Measurements from ENCODE around the gene ZNF777. TPM values are rescaled to one million over a fixed set of nuclear protein-coding genes. Genes with fewer than 3 reads are reported as not detected.

Gene ZNF777
- total RNA-seq, 1 experiment from 2014 or later, result 17.4 TPM

DNA sequence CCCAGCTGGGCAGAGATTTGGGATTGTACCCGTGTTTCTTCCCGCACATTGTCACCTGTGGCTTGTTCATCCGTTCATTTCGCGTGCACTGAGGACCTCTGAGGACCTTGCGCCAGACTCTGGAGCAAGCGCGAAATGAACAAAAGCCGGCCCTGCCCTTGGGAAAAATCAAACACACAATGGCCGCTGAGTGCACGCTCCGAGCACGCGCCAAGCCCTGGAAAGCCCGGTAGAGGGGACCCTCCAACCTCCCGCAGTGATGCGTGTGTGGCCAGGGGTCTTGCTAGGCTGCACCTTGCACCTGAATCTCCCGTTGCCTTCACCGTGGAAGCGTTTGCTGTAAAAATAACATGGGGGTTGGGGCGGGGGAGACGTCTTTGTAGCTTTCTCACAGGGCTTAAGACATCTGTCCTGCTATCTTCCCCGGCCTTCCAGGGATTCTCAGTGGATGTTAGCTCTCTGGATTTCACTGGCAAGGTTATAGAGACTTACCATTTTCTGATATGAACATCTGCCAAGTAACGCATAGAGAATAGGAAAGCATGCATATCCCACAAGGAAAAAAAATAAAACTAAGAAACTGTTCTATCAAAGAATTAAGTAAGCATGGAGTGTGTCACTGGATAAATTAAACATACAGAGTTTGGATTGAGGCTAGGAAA is 37.3 kb downstream of the ZNF777 start:
- ChIA-PET POLR2A (no interaction called here), CTCF (interaction anchor here (0.6 to 1.0 kb wide), 3 partner anchors 17 to 113 kb away, joined by 3 to 11 read pairs (median 4); no protein-coding TSS in a partner anchor)
- Histone ChIP-seq H3K4me3 (ENCODE audit: low read depth in 2 of 2, low read length in 2 of 2) (no peak overlapping the region), H3K36me3 (ENCODE audit: control insufficient read depth, insufficient read depth, low read length) (no peaks in the 10 kb centered on the region), H3K27me3 (ENCODE audit: control insufficient read depth, insufficient read depth, low read length) (no peaks in the 10 kb centered on the region), H3K9me3 (ENCODE audit: control insufficient read depth, insufficient read depth, low read depth, low read length) (no peaks in the 10 kb centered on the region), H3K27ac (ENCODE audit: low read length) (no peak overlapping the region), H3K4me1 (ENCODE audit: control insufficient read depth, insufficient read depth, low read length) (no peaks in the 10 kb centered on the region)
- intact Hi-C loops (cut with micrococcal nuclease; ENCODE audit: unreplicated experiment), result no loop called here
- in situ Hi-C loops (cut with HindIII; ENCODE audit: low pct_unique_long_range_greater_than_20kb, low sequenced_read_pairs), result no loop called here
- no TSS peak for BruUV-seq (replicated peaks)
- TF ChIP-seq SIN3A (IDR thresholded peaks at IDR 0.05; ENCODE audit: borderline replicate concordance, insufficient read depth, low read depth, low read length) (no peak), POLR2AphosphoS5 (IDR thresholded peaks at IDR 0.05; ENCODE audit: low read depth, low read length) (no peak), TCF7L2 (IDR thresholded peaks at IDR 0.05; ENCODE audit: low read depth, low read length) (no peak)
- TF ChIP-seq, protein P1, sequence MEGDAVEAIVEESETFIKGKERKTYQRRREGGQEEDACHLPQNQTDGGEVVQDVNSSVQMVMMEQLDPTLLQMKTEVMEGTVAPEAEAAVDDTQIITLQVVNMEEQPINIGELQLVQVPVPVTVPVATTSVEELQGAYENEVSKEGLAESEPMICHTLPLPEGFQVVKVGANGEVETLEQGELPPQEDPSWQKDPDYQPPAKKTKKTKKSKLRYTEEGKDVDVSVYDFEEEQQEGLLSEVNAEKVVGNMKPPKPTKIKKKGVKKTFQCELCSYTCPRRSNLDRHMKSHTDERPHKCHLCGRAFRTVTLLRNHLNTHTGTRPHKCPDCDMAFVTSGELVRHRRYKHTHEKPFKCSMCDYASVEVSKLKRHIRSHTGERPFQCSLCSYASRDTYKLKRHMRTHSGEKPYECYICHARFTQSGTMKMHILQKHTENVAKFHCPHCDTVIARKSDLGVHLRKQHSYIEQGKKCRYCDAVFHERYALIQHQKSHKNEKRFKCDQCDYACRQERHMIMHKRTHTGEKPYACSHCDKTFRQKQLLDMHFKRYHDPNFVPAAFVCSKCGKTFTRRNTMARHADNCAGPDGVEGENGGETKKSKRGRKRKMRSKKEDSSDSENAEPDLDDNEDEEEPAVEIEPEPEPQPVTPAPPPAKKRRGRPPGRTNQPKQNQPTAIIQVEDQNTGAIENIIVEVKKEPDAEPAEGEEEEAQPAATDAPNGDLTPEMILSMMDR (IDR thresholded peaks at IDR 0.05), result no peak
- TF ChIP-seq, protein P2, sequence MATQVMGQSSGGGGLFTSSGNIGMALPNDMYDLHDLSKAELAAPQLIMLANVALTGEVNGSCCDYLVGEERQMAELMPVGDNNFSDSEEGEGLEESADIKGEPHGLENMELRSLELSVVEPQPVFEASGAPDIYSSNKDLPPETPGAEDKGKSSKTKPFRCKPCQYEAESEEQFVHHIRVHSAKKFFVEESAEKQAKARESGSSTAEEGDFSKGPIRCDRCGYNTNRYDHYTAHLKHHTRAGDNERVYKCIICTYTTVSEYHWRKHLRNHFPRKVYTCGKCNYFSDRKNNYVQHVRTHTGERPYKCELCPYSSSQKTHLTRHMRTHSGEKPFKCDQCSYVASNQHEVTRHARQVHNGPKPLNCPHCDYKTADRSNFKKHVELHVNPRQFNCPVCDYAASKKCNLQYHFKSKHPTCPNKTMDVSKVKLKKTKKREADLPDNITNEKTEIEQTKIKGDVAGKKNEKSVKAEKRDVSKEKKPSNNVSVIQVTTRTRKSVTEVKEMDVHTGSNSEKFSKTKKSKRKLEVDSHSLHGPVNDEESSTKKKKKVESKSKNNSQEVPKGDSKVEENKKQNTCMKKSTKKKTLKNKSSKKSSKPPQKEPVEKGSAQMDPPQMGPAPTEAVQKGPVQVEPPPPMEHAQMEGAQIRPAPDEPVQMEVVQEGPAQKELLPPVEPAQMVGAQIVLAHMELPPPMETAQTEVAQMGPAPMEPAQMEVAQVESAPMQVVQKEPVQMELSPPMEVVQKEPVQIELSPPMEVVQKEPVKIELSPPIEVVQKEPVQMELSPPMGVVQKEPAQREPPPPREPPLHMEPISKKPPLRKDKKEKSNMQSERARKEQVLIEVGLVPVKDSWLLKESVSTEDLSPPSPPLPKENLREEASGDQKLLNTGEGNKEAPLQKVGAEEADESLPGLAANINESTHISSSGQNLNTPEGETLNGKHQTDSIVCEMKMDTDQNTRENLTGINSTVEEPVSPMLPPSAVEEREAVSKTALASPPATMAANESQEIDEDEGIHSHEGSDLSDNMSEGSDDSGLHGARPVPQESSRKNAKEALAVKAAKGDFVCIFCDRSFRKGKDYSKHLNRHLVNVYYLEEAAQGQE (IDR thresholded peaks at IDR 0.05; ENCODE audit: insufficient read depth in 1 of 2, low read depth in 2 of 2, low read length in 1 of 2), result no peak
- no peak for ATAC-seq
- DNase-seq (ENCODE audit: low read depth, low spot score), result no peak

DNA sequence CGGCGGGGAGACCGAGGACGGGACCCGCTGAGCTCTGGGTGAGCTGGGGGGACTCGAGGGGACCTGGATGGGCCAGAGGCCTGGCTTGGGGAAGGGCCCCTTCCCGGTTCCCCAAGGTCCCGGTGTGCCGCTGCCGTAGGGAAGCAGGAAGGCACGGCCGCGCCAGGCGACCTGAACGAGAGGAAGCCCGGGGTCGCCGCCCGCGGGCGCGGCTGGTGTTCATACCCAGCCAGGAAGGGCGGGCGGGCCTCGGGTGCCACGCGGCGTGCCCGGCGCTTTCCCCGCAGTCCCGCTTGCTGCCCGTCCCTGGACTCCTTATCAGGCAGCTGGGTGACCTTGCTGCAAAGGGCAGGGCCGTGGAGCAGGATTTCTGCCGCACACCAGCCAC is 38.0 kb downstream of the ZNF777 start:
- no TSS peak for BruUV-seq (replicated peaks)
- Histone ChIP-seq H3K27me3 (ENCODE audit: control insufficient read depth, insufficient read depth, low read length) (no peaks in the 10 kb centered on the region), H3K4me1 (ENCODE audit: control insufficient read depth, insufficient read depth, low read length) (no peaks in the 10 kb centered on the region), H3K9me3 (ENCODE audit: control insufficient read depth, insufficient read depth, low read depth, low read length) (no peaks in the 10 kb centered on the region), H3K4me3 (ENCODE audit: low read depth in 2 of 2, low read length in 2 of 2) (peak overlapping the region in 1 of 2 experiments; percentile 33; a peak in 2 of 4 replicates), H3K36me3 (ENCODE audit: control insufficient read depth, insufficient read depth, low read length) (no peaks in the 10 kb centered on the region), H3K27ac (ENCODE audit: low read length) (no peak overlapping the region; the same call in 1 of the 2 replicates)
- ChIA-PET CTCF (no interaction called here), POLR2A (no interaction called here)
- ATAC-seq (no peak), DNase-seq (ENCODE audit: low read depth, low spot score) (no peak)
- intact Hi-C loops (cut with micrococcal nuclease; ENCODE audit: unreplicated experiment) (no loop called here), in situ Hi-C loops (cut with HindIII; ENCODE audit: low pct_unique_long_range_greater_than_20kb, low sequenced_read_pairs) (no loop called here)
- TF ChIP-seq POLR2AphosphoS5 (IDR thresholded peaks at IDR 0.05; ENCODE audit: low read depth, low read length), result no peak
- TF ChIP-seq, protein P2 (IDR thresholded peaks at IDR 0.05; ENCODE audit: insufficient read depth in 1 of 2, low read depth in 2 of 2, low read length in 1 of 2), result no peak
- TF ChIP-seq SIN3A (IDR thresholded peaks at IDR 0.05; ENCODE audit: borderline replicate concordance, insufficient read depth, low read depth, low read length), result no peak
- TF ChIP-seq, protein P1 (IDR thresholded peaks at IDR 0.05), result no peak
- TF ChIP-seq TCF7L2 (IDR thresholded peaks at IDR 0.05; ENCODE audit: low read depth, low read length), result no peak

All from Panc1 (cell line).